B cell (primary cell): ENCODE results near the gene FBXO41. TPM values are rescaled to one million over a fixed set of nuclear protein-coding genes. Genes with fewer than 3 reads are reported as not detected.

ENCODE experiments used
- ATAC-seq: fragments of 200-7000 bp; cut with Tn5 transposase; one replicate; pipeline ENCODE4 v1.10.0; 2021; ENCODE audit warnings: low read depth, mild to moderate bottlenecking, moderate number of reproducible peaks, moderate library complexity
- CTCF ChIA-PET: fragments of 350-600 bp; sonication (Branson Sonifier 250); formaldehyde crosslinking; loops from one replicate; lab custom pipeline; 2021; ENCODE audit warnings: antibody characterized with exemption, inconsistent platforms; lab: Charles Lee
- POLR2A ChIA-PET: fragments of 350-600 bp; sonication (Branson Sonifier 250); formaldehyde crosslinking; loops from one replicate; lab custom pipeline; 2021; ENCODE audit warnings: antibody characterized with exemption; lab: Charles Lee
- DNase-seq: peaks from one replicate; pipeline ENCODE4 v3.0.0; 2013
- H2AFZ ChIP-seq: 2 replicates; pipeline ENCODE4 v1.6.1; 2012; ENCODE audit warnings: mild to moderate bottlenecking, low read depth, low read length; ENCODE audit not compliant: insufficient read depth, poor library complexity, severe bottlenecking
- H3K27ac ChIP-seq, 2 donors: 1 replicate in 1 of 2; 2 replicates in 1 of 2; pipeline ENCODE4 v1.5.1; 2012 to 2013; ENCODE audit warnings: low read length in 2 of 2, mild to moderate bottlenecking in 2 of 2, moderate library complexity in 1 of 2
- H3K27me3 ChIP-seq, 4 experiments: fragments of 200-600 bp in 1 of 4; sonication (generic) in 1 of 4; replicated peaks in 1 of 4; 1 replicate in 2 of 4; 2 replicates in 2 of 4; pipeline versions ENCODE4 v1.6.1 to v1.7.0; 2013 to 2016; ENCODE audit warnings: low read length in 3 of 4, mild to moderate bottlenecking in 2 of 4, mixed read lengths in 1 of 4, moderate library complexity in 1 of 4; ENCODE audit not compliant: insufficient read depth in 4 of 4, control insufficient read depth in 3 of 4; ENCODE audit errors: control extremely low read depth in 1 of 4
- H3K36me3 ChIP-seq, 2 experiments: replicated peaks in 1 of 2; 1 replicate in 1 of 2; 2 replicates in 1 of 2; pipeline versions ENCODE4 v1.6.1 to v1.7.1; 2013; ENCODE audit warnings: low read length in 1 of 2; ENCODE audit not compliant: insufficient read depth in 2 of 2, control insufficient read depth in 1 of 2; ENCODE audit errors: control extremely low read depth in 1 of 2, extremely low read depth in 1 of 2
- H3K4me1 ChIP-seq, 2 donors: fragments of 200-600 bp in 1 of 2; sonication (generic) in 1 of 2; 1 replicate in 1 of 2; 2 replicates in 1 of 2; pipeline versions ENCODE4 v1.5.1 to v1.6.1; 2013 to 2017; ENCODE audit warnings: low read length in 2 of 2; ENCODE audit not compliant: control insufficient read depth in 2 of 2, insufficient read depth in 2 of 2
- H3K4me2 ChIP-seq: replicated peaks from 2 replicates; pipeline ENCODE3; 2012; ENCODE audit warnings: mild to moderate bottlenecking, low read depth, low read length; ENCODE audit not compliant: poor library complexity, severe bottlenecking
- H3K4me3 ChIP-seq, 5 experiments: fragments of 200-600 bp in 1 of 5; sonication (generic) in 1 of 5; 1 replicate in 3 of 5; 2 replicates in 2 of 5; pipeline versions ENCODE4 v1.5.1 to v1.7.0; 2011 to 2016; ENCODE audit warnings: low read length in 4 of 5, mild to moderate bottlenecking in 4 of 5, low read depth in 2 of 5, control low read depth in 1 of 5, moderate library complexity in 1 of 5; ENCODE audit not compliant: insufficient read depth in 1 of 5; ENCODE audit errors: control extremely low read depth in 1 of 5, extremely low read depth in 1 of 5
- H3K79me2 ChIP-seq: fragments of 200-600 bp; sonication (generic); one replicate; pipeline ENCODE4 v1.6.0; 2016; ENCODE audit warnings: low read length; ENCODE audit not compliant: control insufficient read depth, insufficient read depth
- H3K9ac ChIP-seq: fragments of 200-600 bp; sonication (generic); 2 replicates; pipeline ENCODE4 v1.6.1; 2017; ENCODE audit warnings: mild to moderate bottlenecking, low read length, moderate library complexity
- H3K9me3 ChIP-seq, 3 donors: one replicate each; pipeline versions ENCODE4 v1.6.1 to v1.7.1; 2013; ENCODE audit warnings: low read length in 2 of 3; ENCODE audit not compliant: control insufficient read depth in 2 of 3, insufficient read depth in 1 of 3; ENCODE audit errors: control extremely low read depth in 1 of 3
- H4K20me1 ChIP-seq: 2 replicates; pipeline ENCODE4 v1.6.0; 2012; ENCODE audit warnings: mild to moderate bottlenecking, low read length; ENCODE audit not compliant: insufficient read depth, control insufficient read depth, poor library complexity, severe bottlenecking
- H3K27ac Mint-ChIP-seq: one replicate; pipeline ENCODE4 v1.8.0; 2021; ENCODE audit warnings: mixed read lengths
- H3K27me3 Mint-ChIP-seq: one replicate; pipeline ENCODE4 v1.8.0; 2021; ENCODE audit warnings: mixed read lengths
- H3K4me1 Mint-ChIP-seq: one replicate; pipeline ENCODE4 v1.8.0; 2021; ENCODE audit warnings: mixed read lengths
- H3K4me3 Mint-ChIP-seq: one replicate; pipeline ENCODE4 v1.8.0; 2021; ENCODE audit warnings: mixed read lengths
- H3K9me3 Mint-ChIP-seq: one replicate; pipeline ENCODE4 v1.8.0; 2022; ENCODE audit warnings: mixed read lengths; ENCODE audit not compliant: insufficient read depth
- CTCF ChIP-seq: fragments of 200-600 bp; IDR thresholded peaks from one replicate; pipeline ENCODE4 v1.8.0; 2022; ENCODE audit warnings: antibody characterized with exemption, mild to moderate bottlenecking
- EZH2 ChIP-seq: IDR thresholded peaks from 2 replicates; pipeline ENCODE4 v1.6.1; 2012; ENCODE audit warnings: borderline replicate concordance, low read depth, mild to moderate bottlenecking, moderate library complexity, low read length; ENCODE audit not compliant: insufficient read depth, poor library complexity, severe bottlenecking
- WGBS: methylation state at CpG from one replicate; pipeline ENCODE4 v1.1.5; 2013; ENCODE audit warnings: missing lambda C conversion rate; ENCODE audit not compliant: insufficient coverage; 5-methylcytosine and 5-hydroxymethylcytosine counted together
- intact Hi-C: fragments of 100-400 bp; cut with micrococcal nuclease; formaldehyde crosslinking; loops from one replicate; pipeline ENCODE4 v1.10.0; 2022
- polyA plus RNA-seq: library from polyadenylated mRNA; depleted of rRNA; stranded (reverse); fragments of >200 nt; gene quantifications from 2 replicates; pipeline ENCODE4 v1.2.3, GENCODE V29; 2012
- total RNA-seq, 2 donors: library from RNA; stranded (reverse); fragments of 120-200 nt in 1 of 2; gene quantifications; 1 replicate in 1 of 2; 2 replicates in 1 of 2; pipeline versions ENCODE4 v1.2.3 to v1.2.4, GENCODE V29; 2013 to 2022

Gene FBXO41
- total and polyA plus RNA-seq, 2 donors (not counting 1 experiment from before 2014, with no cell fraction given), result 25.2 to 29.6 TPM

- peaks cover 0 to 44% of the 10 kb centered on the region in 2 experiments for H3K36me3 ChIP-seq
- no CpG with 5 or more reads among the region's 1 CpG for WGBS
Observed at GRCh38 chr2:73256618-73256922, 27.7 kb downstream of the FBXO41 start.

More at GRCh38 chr2:73256618-73256922, 27.7 kb downstream of the FBXO41 start:
- Mint-ChIP-seq H3K4me1 (no peaks in the 10 kb centered on the region), H3K27me3 (no peaks in the 10 kb centered on the region), H3K27ac (peak overlapping the region; percentile 44), H3K4me3 (no peak overlapping the region), H3K9me3 (no peaks in the 10 kb centered on the region)
- no peaks in the 10 kb centered on the region for H3K79me2 ChIP-seq
- CTCF ChIA-PET, result interaction anchor here (1.5 kb wide), 1 partner anchor 32 kb away, joined by 3 read pairs; no protein-coding TSS in a partner anchor
- H3K9ac ChIP-seq, result no peak overlapping the region
- no peak overlapping the region for H2AFZ ChIP-seq
- no peak overlapping the region for H3K4me3 ChIP-seq
- ATAC-seq, result no peak
- no peak for DNase-seq
- H3K9me3 ChIP-seq, result no peaks in the 10 kb centered on the region
- no peaks in the 10 kb centered on the region for H3K4me1 ChIP-seq
- TF ChIP-seq CTCF, result no peak
- TF ChIP-seq EZH2, result no peak
- no peak overlapping the region for H3K27ac ChIP-seq
- POLR2A ChIA-PET, result no interaction called here
- no peaks in the 10 kb centered on the region for H3K27me3 ChIP-seq
- intact Hi-C loops, result no loop called here
- H4K20me1 ChIP-seq, result peaks cover 4% of the 10 kb centered on the region
- H3K4me2 ChIP-seq, result no peak overlapping the region
